GM12878 (cell line): Measurements from ENCODE around the gene ADGRL3. TPM values are rescaled to one million over a fixed set of nuclear protein-coding genes. Genes with fewer than 3 reads are reported as not detected.

ENCODE experiments used
- ATAC-seq: fragments of 200-7000 bp; cut with Tn5 transposase; 3 replicates; pipeline ENCODE4 v1.9.1; 2020; ENCODE audit warnings: mild to moderate bottlenecking, moderate library complexity
- BruUV-seq: library from RNA; stranded (reverse); fragments of 400-500 nt; replicated peaks from 2 replicates; lab custom pipeline; 2021; lab: Mats Ljungman, UMichigan
- CTCF ChIA-PET: fragments of 300-600 bp; sonication (Branson Sonifier 250); formaldehyde crosslinking; extraction: SDS; loops from one replicate; lab custom pipeline; 2021; ENCODE audit warnings: inconsistent platforms; lab: Yijun Ruan, JAX
- POLR2A ChIA-PET: fragments of 350-600 bp; formaldehyde crosslinking; extraction: SDS; loops from one replicate; lab custom pipeline; 2021; ENCODE audit warnings: inconsistent platforms; lab: Charles Lee
- RAD21 ChIA-PET: fragments of 300-600 bp; sonication (Branson Sonifier 250); formaldehyde crosslinking; loops from one replicate; lab custom pipeline; 2023; ENCODE audit warnings: antibody characterized with exemption; ENCODE audit not compliant: unreplicated experiment; lab: Charles Lee
- SMC1A ChIA-PET: fragments of 300-600 bp; sonication (Branson Sonifier 250); formaldehyde crosslinking; loops from one replicate; lab custom pipeline; 2023; ENCODE audit not compliant: unreplicated experiment, uncharacterized antibody; lab: Charles Lee
- DNase-seq: peaks from one replicate; pipeline ENCODE4 v3.0.0-alpha.2; 2011; ENCODE audit warnings: low read depth, low spot score
- FAIRE-seq: peaks from 3 replicates; lab custom pipeline; 2011; peaks lifted over from hg19 to GRCh38; lab: Jason Lieb, UNC
- H2AFZ ChIP-seq: 2 replicates; pipeline ENCODE4 v1.6.0; 2011; ENCODE audit warnings: low read depth, low read length, control low read depth; ENCODE audit not compliant: control insufficient read depth
- H3K27ac ChIP-seq: 2 replicates; pipeline ENCODE4 v1.5.1; 2011; ENCODE audit warnings: control low read depth; ENCODE audit not compliant: control insufficient read depth, insufficient read depth
- H3K27me3 ChIP-seq, 2 experiments: replicated peaks in 1 of 2; 2 replicates each; pipeline versions ENCODE4 v1.6.0 to v1.6.1; 2011; ENCODE audit warnings: low read length in 1 of 2; ENCODE audit not compliant: control insufficient read depth in 2 of 2, insufficient read depth in 2 of 2
- H3K36me3 ChIP-seq, 2 experiments: 2 replicates each; pipeline ENCODE4 v1.5.1; 2011; ENCODE audit warnings: low read length in 1 of 2; ENCODE audit not compliant: control insufficient read depth in 2 of 2, insufficient read depth in 2 of 2
- H3K4me1 ChIP-seq: 2 replicates; pipeline ENCODE4 v1.6.1; 2011; ENCODE audit warnings: mild to moderate bottlenecking, low read length, moderate library complexity, mixed read lengths; ENCODE audit not compliant: control insufficient read depth, insufficient read depth
- H3K4me2 ChIP-seq: 2 replicates; pipeline ENCODE4 v1.6.0; 2011; ENCODE audit warnings: control low read depth; ENCODE audit not compliant: control insufficient read depth, insufficient read depth
- H3K4me3 ChIP-seq: fragments of 200-600 bp; sonication (generic); 2 replicates; pipeline ENCODE4 v1.5.1; 2016
- H3K79me2 ChIP-seq: 2 replicates; pipeline ENCODE4 v1.6.0; 2011; ENCODE audit warnings: low read length; ENCODE audit not compliant: control insufficient read depth, insufficient read depth
- H3K9ac ChIP-seq: 2 replicates; pipeline ENCODE4 v1.8.0; 2011; ENCODE audit warnings: low read length, control low read depth, mixed read lengths; ENCODE audit not compliant: control insufficient read depth, insufficient read depth
- H3K9me3 ChIP-seq: replicated peaks from 3 replicates; pipeline ENCODE4 v1.5.1; 2011; ENCODE audit warnings: mild to moderate bottlenecking, low read length; ENCODE audit not compliant: control insufficient read depth, insufficient read depth
- H4K20me1 ChIP-seq: 2 replicates; pipeline ENCODE4 v1.6.0; 2011; ENCODE audit not compliant: control insufficient read depth, insufficient read depth
- ATF7 ChIP-seq: fragments of 450-650 bp; IDR thresholded peaks from 2 replicates; pipeline ENCODE4 v1.6.1; 2016; ENCODE audit warnings: low read depth, mild to moderate bottlenecking
- CREB1 ChIP-seq: IDR thresholded peaks from 2 replicates; pipeline ENCODE4 v1.6.1; 2012; ENCODE audit warnings: low read depth, mild to moderate bottlenecking, inconsistent platforms
- EED ChIP-seq: sonication (generic); IDR thresholded peaks from 2 replicates; pipeline ENCODE4 v1.6.1; 2016; ENCODE audit warnings: antibody characterized with exemption, low read depth
- KLF5 ChIP-seq: fragments of 450-650 bp; IDR thresholded peaks from 2 replicates; pipeline ENCODE4 v1.6.1; 2014; ENCODE audit warnings: mild to moderate bottlenecking; ENCODE audit not compliant: partially characterized antibody
- MAX ChIP-seq: IDR thresholded peaks from 2 replicates; pipeline ENCODE4 v1.6.1; 2012; ENCODE audit warnings: low read depth, low read length, improper control_type of control experiment
- MEF2A ChIP-seq: IDR thresholded peaks from 2 replicates; pipeline ENCODE4 v1.6.1; 2011; ENCODE audit warnings: low read depth, mild to moderate bottlenecking, low read length, moderate library complexity; ENCODE audit not compliant: insufficient read depth
- PAX8 ChIP-seq: fragments of 450-650 bp; IDR thresholded peaks from 2 replicates; pipeline ENCODE4 v1.6.1; 2017; ENCODE audit warnings: mild to moderate bottlenecking, moderate library complexity
- REST ChIP-seq: IDR thresholded peaks from 2 replicates; pipeline ENCODE4 v1.6.1; 2012; ENCODE audit warnings: mild to moderate bottlenecking, low read depth, low read length
- SIX5 ChIP-seq: IDR thresholded peaks from 2 replicates; pipeline ENCODE4 v1.6.1; 2011; ENCODE audit warnings: mild to moderate bottlenecking, low read depth, low read length, moderate library complexity; ENCODE audit not compliant: severe bottlenecking
- SMAD1 ChIP-seq: fragments of 450-650 bp; IDR thresholded peaks from 2 replicates; pipeline ENCODE4 v1.6.1; 2018; ENCODE audit warnings: mild to moderate bottlenecking, low read depth; ENCODE audit not compliant: partially characterized antibody
- SPI1 ChIP-seq: IDR thresholded peaks from 2 replicates; pipeline ENCODE4 v1.6.1; 2011; ENCODE audit warnings: low read depth, mild to moderate bottlenecking, low read length, moderate library complexity, borderline replicate concordance; ENCODE audit not compliant: insufficient read depth
- TBL1XR1 ChIP-seq: IDR thresholded peaks from 2 replicates; pipeline ENCODE4 v1.6.1; 2012; ENCODE audit warnings: low read depth, low read length, improper control_type of control experiment
- ZNF217 ChIP-seq: fragments of 450-650 bp; IDR thresholded peaks from 2 replicates; pipeline ENCODE4 v1.6.1; 2017; ENCODE audit warnings: antibody characterized with exemption, mild to moderate bottlenecking
- WGBS: methylation state at CpG from one replicate; pipeline ENCODE4 v1.1.6; 2016; ENCODE audit warnings: low lambda C conversion rate; ENCODE audit not compliant: insufficient replicate concordance, insufficient coverage; ENCODE audit errors: missing lambda C conversion rate; 5-methylcytosine and 5-hydroxymethylcytosine counted together
- in situ Hi-C: fragments of 300-500 bp; cut with MboI; formaldehyde crosslinking; loops from 9 replicates; pipeline ENCODE4 v1.14.3; 2018; ENCODE audit warnings: mixed read lengths
- intact Hi-C: fragments of 100-400 bp; cut with micrococcal nuclease; formaldehyde crosslinking; loops from one replicate; pipeline ENCODE4 v1.14.2; 2022; ENCODE audit not compliant: unreplicated experiment
- polyA plus RNA-seq, 11 experiments: library from polyadenylated mRNA; depleted of rRNA in 4 of 11; unstranded in 6 of 11; stranded (reverse) in 5 of 11; fragments of >200 nt; fragmentation: Nextera tagmentation in 4 of 11; fragmentation: Illumina TruSeq in 1 of 11; extraction: Ambion mirVana in 4 of 11; extraction: Trizol in 1 of 11; gene quantifications; 1 replicate in 1 of 11; 2 replicates in 10 of 11; pipeline versions ENCODE4 v1.2.1 to v1.2.3, GENCODE V29; 2011 to 2016; ENCODE audit warnings: inconsistent platforms in 2 of 11, missing spikeins in 2 of 11, low read depth in 1 of 11
- total RNA-seq, 4 experiments: library from RNA; depleted of rRNA in 3 of 4; stranded (reverse); fragments of >200 nt in 3 of 4; fragmentation: Illumina TruSeq in 1 of 4; extraction: Trizol in 1 of 4; gene quantifications; 2 replicates each; pipeline versions ENCODE4 v1.2.1 to v1.2.3, GENCODE V29; 2013 to 2021

Gene ADGRL3
- total and polyA plus RNA-seq, 10 of the 15 experiments (the other 5 are each of a cell fraction or from before 2014, with no cell fraction given): 1.1 TPM; not detected in 9

DNA sequence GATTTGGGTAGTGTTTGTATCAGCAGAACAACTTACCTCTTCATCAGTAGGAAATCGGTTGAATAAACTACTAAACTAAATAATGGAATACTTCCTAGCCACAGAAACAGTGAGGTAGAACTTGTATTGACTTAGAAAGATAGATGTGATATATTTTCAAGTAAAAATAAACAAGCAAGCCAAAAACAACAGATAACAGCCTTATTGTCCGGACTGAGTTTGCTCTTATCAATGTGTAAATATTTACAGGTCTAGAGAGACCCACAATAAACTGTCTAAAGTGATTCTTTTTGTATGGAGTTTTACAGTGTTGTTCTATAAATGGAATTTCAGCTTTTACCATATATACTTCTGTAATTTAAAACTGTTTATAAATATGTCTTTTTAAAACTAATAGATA lies 721.8 kb downstream of the ADGRL3 start:
- H3K9me3 ChIP-seq: no peaks in the 10 kb centered on the region
- H3K9ac ChIP-seq: no peak overlapping the region
- BruUV-seq: no TSS peak
- ATAC-seq (no peak), DNase-seq (no peak), FAIRE-seq (no peak)
- no peak overlapping the region for H3K4me2 ChIP-seq
- WGBS: 0% methylated on average over 2 of the region's 2 CpGs
- in situ Hi-C loops (no loop called here), intact Hi-C loops (no loop called here)
- H4K20me1 ChIP-seq: no peaks in the 10 kb centered on the region
- no peaks in the 10 kb centered on the region for H3K27me3 ChIP-seq
- H3K36me3 ChIP-seq: no peaks in the 10 kb centered on the region
- no peak overlapping the region for H3K27ac ChIP-seq
- no peaks in the 10 kb centered on the region for H3K79me2 ChIP-seq
- POLR2A ChIA-PET: interaction anchor here (1.1 kb wide), 1 partner anchor 13 kb away, joined by 4 read pairs; no protein-coding TSS in a partner anchor
- CTCF ChIA-PET: interaction anchor here (1.1 to 6.1 kb wide), 6 partner anchors 9 to 181 kb away, joined by 3 to 38 read pairs (median 6); no protein-coding TSS in a partner anchor
- no peak overlapping the region for H2AFZ ChIP-seq
- H3K4me1 ChIP-seq: no peaks in the 10 kb centered on the region
- SMC1A ChIA-PET: interaction anchor here (0.7 to 5.1 kb wide), 16 partner anchors 8 to 381 kb away, joined by 3 to 54 read pairs (median 4); no protein-coding TSS in a partner anchor
- no peak for TF ChIP-seq REST
- TF ChIP-seq MEF2A: no peak
- no peak for TF ChIP-seq MAX
- no peak for TF ChIP-seq ZNF217
- no peak for TF ChIP-seq SMAD1
- TF ChIP-seq EED: no peak
- TF ChIP-seq CREB1: no peak
- no peak for TF ChIP-seq SPI1
- no peak for TF ChIP-seq PAX8
- TF ChIP-seq KLF5: no peak
- TF ChIP-seq TBL1XR1: no peak
- no peak for TF ChIP-seq ATF7
- no peak for TF ChIP-seq SIX5
- RAD21 ChIA-PET: interaction anchor here (0.9 to 4.3 kb wide), 5 partner anchors 9 to 119 kb away, joined by 3 to 27 read pairs (median 4); no protein-coding TSS in a partner anchor
- no peak overlapping the region for H3K4me3 ChIP-seq
